Measurements from ENCODE around the gene CCDC110. TPM values are rescaled to one million over a fixed set of nuclear protein-coding genes. Genes with fewer than 3 reads are reported as not detected.

CCDC110 gene
- total RNA-seq, 3 donors from 2014 or later (not counting 1 experiment from before 2014, with no cell fraction given), result not detected

GRCh38 chr4:185421366-185422124, 50.0 kb downstream of the CCDC110 start:
- 83% methylated on average over 1 of the region's 2 CpGs for WGBS (ENCODE audit: insufficient coverage)
- Histone ChIP-seq H3K4me3 (ENCODE audit: low read length) (no peak overlapping the region), H3K27me3 (ENCODE audit: control insufficient read depth, insufficient read depth, low read length) (no peaks in the 10 kb centered on the region), H3K4me1 (ENCODE audit: control insufficient read depth, insufficient read depth, low read length) (peaks cover 12% of the 10 kb centered on the region), H3K27ac (ENCODE audit: low read length) (no peak overlapping the region), H3K36me3 (ENCODE audit: control insufficient read depth, insufficient read depth, low read length) (peaks cover 14% of the 10 kb centered on the region), H3K9me3 (ENCODE audit: control insufficient read depth, insufficient read depth, low read length) (no peaks in the 10 kb centered on the region)
- no peaks in the 10 kb centered on the region for H3K9me3 Mint-ChIP-seq
- ATAC-seq (no peak), DNase-seq (no peak)
- H3K36me3 Mint-ChIP-seq, result no peaks in the 10 kb centered on the region
- peaks cover 13 to 32% of the 10 kb centered on the region in 2 donors for H3K4me1 Mint-ChIP-seq
- intact Hi-C loops (cut with micrococcal nuclease), result loop anchor here (10.0 kb wide), 1 partner anchor 217 kb away; the partner anchor contains the start of genes CFAP97 and SNX25
- H3K27ac Mint-ChIP-seq, result peak overlapping the region in 1 of 2 donors; percentile 2
- TF ChIP-seq CTCF (IDR thresholded peaks at IDR 0.05), result no peak
- no peaks in the 10 kb centered on the region for H3K27me3 Mint-ChIP-seq (ENCODE audit: low read depth in 2 of 2)
- no peak overlapping the region for H3K4me3 Mint-ChIP-seq

- DNase-seq (no peak), ATAC-seq (no peak)
- H3K4me3 ChIP-seq (ENCODE audit: low read length), result no peak overlapping the region
- no peak overlapping the region for H3K4me3 Mint-ChIP-seq
- intact Hi-C loops (cut with micrococcal nuclease), result no loop called here
- no peaks in the 10 kb centered on the region for H3K27me3 Mint-ChIP-seq (ENCODE audit: low read depth in 2 of 2)
- peaks cover 4 to 6% of the 10 kb centered on the region in 2 donors for H3K4me1 Mint-ChIP-seq
- H3K9me3 ChIP-seq (ENCODE audit: control insufficient read depth, insufficient read depth, low read length), result no peaks in the 10 kb centered on the region
- no peak overlapping the region for H3K27ac Mint-ChIP-seq
- no peak overlapping the region for H3K27ac ChIP-seq (ENCODE audit: low read length)
- H3K36me3 Mint-ChIP-seq, result no peaks in the 10 kb centered on the region
- H3K27me3 ChIP-seq (ENCODE audit: control insufficient read depth, insufficient read depth, low read length), result no peaks in the 10 kb centered on the region
- TF ChIP-seq CTCF (IDR thresholded peaks at IDR 0.05), result no peak
- no peaks in the 10 kb centered on the region for H3K4me1 ChIP-seq (ENCODE audit: control insufficient read depth, insufficient read depth, low read length)
- peaks cover 42% of the 10 kb centered on the region for H3K36me3 ChIP-seq (ENCODE audit: control insufficient read depth, insufficient read depth, low read length)
- H3K9me3 Mint-ChIP-seq, result no peaks in the 10 kb centered on the region
Measured at GRCh38 chr4:185416955-185417354, 54.6 kb downstream of the CCDC110 start.

GRCh38 chr4:185412412-185412811, 59.1 kb downstream of the CCDC110 start:
- no peak for TF ChIP-seq CTCF (IDR thresholded peaks at IDR 0.05)
- DNase-seq (no peak), ATAC-seq (no peak)
- no peaks in the 10 kb centered on the region for H3K4me1 ChIP-seq (ENCODE audit: control insufficient read depth, insufficient read depth, low read length)
- over 99% methylated on average over 5 of the region's 5 CpGs for WGBS (ENCODE audit: insufficient coverage)
- Mint-ChIP-seq H3K36me3 (peaks cover 8% of the 10 kb centered on the region), H3K9me3 (no peaks in the 10 kb centered on the region), H3K4me1 (no peaks in the 10 kb centered on the region), H3K27ac (no peak overlapping the region), H3K27me3 (ENCODE audit: low read depth in 2 of 2) (no peaks in the 10 kb centered on the region), H3K4me3 (no peak overlapping the region)
- H3K27ac ChIP-seq (ENCODE audit: low read length), result no peak overlapping the region
- H3K9me3 ChIP-seq (ENCODE audit: control insufficient read depth, insufficient read depth, low read length), result no peaks in the 10 kb centered on the region
- H3K4me3 ChIP-seq (ENCODE audit: low read length), result no peak overlapping the region
- no peaks in the 10 kb centered on the region for H3K27me3 ChIP-seq (ENCODE audit: control insufficient read depth, insufficient read depth, low read length)
- intact Hi-C loops (cut with micrococcal nuclease), result no loop called here
- peaks cover 43% of the 10 kb centered on the region for H3K36me3 ChIP-seq (ENCODE audit: control insufficient read depth, insufficient read depth, low read length)

- WGBS (ENCODE audit: insufficient coverage), result 57% methylated on average over 3 of the region's 5 CpGs
- Histone ChIP-seq H3K4me3 (ENCODE audit: low read length) (no peak overlapping the region), H3K27me3 (ENCODE audit: control insufficient read depth, insufficient read depth, low read length) (no peaks in the 10 kb centered on the region), H3K36me3 (ENCODE audit: control insufficient read depth, insufficient read depth, low read length) (peaks cover 37% of the 10 kb centered on the region), H3K4me1 (ENCODE audit: control insufficient read depth, insufficient read depth, low read length) (no peaks in the 10 kb centered on the region), H3K9me3 (ENCODE audit: control insufficient read depth, insufficient read depth, low read length) (no peaks in the 10 kb centered on the region), H3K27ac (ENCODE audit: low read length) (no peak overlapping the region)
- Mint-ChIP-seq H3K36me3 (peaks cover 8% of the 10 kb centered on the region), H3K4me3 (no peak overlapping the region), H3K4me1 (no peaks in the 10 kb centered on the region), H3K9me3 (no peaks in the 10 kb centered on the region), H3K27me3 (ENCODE audit: low read depth in 2 of 2) (no peaks in the 10 kb centered on the region), H3K27ac (no peak overlapping the region)
- no peak for DNase-seq
- no peak for TF ChIP-seq CTCF (IDR thresholded peaks at IDR 0.05)
- ATAC-seq, result no peak
- intact Hi-C loops (cut with micrococcal nuclease), result no loop called here
Measured at GRCh38 chr4:185411849-185412248, 59.7 kb downstream of the CCDC110 start.

All from natural killer cell (primary cell).